ENCODE measurements around the gene SOX3.

SOX3 gene

DNA sequence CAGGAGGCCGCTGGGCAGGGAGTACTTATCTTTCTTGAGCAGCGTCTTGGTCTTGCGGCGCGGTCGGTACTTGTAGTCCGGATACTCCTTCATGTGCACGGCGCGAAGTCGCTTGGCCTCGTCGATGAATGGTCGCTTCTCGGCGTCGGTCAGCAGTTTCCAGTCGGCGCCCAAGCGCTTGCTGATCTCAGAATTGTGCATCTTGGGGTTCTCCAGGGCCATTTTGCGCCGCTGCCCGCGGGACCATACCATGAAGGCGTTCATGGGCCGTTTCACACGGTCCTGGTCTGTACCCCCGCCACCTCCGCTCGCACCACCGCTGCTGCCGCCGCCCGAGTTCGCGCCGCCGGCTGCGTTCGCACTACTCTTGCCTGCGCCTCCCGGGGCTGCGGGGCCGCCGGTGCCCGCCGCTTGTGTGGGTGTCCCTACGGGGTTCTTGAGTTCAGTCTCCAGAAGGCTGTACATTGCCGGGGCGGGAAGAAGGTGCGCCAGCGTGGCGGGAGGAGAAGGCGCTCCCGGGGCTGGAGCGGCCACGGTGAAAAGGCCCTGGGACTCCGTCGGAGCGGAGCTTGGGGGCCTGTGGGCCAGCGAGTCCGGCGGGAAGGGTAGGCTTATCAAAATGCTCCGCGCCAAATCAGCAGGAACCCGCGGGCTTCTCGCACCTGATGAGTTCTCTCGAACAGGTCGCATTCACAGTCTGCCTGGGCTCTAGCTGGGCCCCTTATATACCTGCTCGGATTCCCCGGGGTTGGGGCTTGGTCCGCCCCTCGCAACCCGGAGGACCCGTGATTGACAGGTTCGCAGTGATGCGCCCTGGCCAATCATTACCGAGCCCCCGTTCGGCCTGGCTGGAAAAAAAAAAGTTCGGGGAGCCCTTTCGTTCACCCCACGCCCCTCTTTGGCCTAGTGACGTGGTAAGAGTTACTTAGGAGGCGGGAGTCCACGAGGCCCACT lies at the start of gene SOX3:
SOX3 (minus strand) TSS at position 699 of the 954 bp plus-strand sequence; CDS start at position 690, 9 bp downstream.
- no peak for DNase-seq (ENCODE audit: low read depth in 2 of 2)

DNA sequence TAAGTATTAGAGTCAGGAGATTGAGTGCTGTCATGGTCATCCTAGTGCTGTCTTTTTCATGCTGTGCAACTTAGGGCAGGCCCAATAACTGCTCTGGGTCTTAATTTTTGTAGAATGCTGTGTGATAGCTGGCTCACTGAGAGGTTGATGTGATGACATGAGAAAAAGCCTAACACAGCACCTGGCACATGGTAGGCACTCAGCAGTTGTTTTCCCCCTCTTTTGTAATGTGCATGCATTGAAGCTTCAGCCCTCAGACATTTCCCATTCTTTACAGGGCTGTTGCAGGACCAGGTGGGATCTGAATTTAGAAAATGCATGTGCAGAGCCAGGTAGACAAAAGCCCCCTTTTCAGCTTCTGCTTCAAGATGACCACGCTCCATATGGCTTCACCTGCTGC lies 44.1 kb upstream of the SOX3 start:
- no peak for DNase-seq (ENCODE audit: low read depth in 2 of 2)

- DNase-seq (ENCODE audit: low read depth in 2 of 2), result no peak
Observed at GRCh38 chrX:140526171-140526570, 21.3 kb upstream of the SOX3 start.

- DNase-seq (ENCODE audit: low read depth in 2 of 2), result no peak
Observed at GRCh38 chrX:140525448-140525847, 20.6 kb upstream of the SOX3 start.

DNA sequence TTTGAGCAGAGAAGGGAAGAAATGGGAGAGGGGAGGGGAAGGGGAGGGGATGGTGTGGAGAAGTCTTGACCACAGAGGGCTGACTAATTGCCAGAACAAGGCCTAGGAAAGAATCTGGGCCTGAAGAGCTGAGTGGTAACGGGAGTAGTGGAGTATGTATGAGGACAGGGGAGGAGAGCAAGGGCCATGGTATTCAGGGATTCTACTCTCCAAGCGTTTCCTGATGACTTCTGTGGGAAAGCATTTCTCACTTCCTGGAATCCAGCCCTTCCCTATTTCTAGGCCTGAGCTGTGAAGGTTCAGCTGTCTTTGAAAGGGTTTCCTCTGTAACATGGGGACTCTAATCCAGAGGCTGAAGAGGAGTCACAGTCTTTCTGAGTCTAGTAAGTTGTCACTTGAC lies 19.7 kb upstream of the SOX3 start:
- DNase-seq (ENCODE audit: low read depth in 2 of 2), result no peak

GRCh38 chrX:140521393-140521792 lies 16.5 kb upstream of the SOX3 start:
- no peak for DNase-seq (ENCODE audit: low read depth in 2 of 2)

- DNase-seq (ENCODE audit: low read depth in 2 of 2), result no peak
Observed at GRCh38 chrX:140514554-140514953, 9.7 kb upstream of the SOX3 start.

- no peak for DNase-seq (ENCODE audit: low read depth in 2 of 2)
Observed at GRCh38 chrX:140510895-140511295, 6.0 kb upstream of the SOX3 start.

DNA sequence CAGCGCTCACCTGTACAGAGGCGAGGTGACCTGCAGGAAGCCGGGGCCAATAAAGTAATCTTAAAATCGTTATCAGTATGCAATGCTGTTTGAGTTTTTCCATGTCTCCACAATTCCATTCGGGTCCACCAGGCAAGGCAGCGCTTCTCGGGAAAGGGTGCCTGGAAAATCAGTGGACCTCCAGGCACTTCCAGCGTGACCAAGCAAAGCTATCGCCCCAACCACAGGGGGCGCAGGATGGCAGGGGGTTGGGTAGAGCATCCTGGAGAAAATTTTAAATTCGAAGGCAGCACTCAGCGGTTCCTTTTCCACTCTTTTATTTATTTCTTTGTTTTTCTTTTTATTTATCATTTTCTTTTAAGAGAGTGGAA lies 5.4 kb upstream of the SOX3 start:
- no peak for DNase-seq (ENCODE audit: low read depth in 2 of 2)

- no peak for DNase-seq (ENCODE audit: low read depth in 2 of 2)
Observed at GRCh38 chrX:140509468-140510305, 4.8 kb upstream of the SOX3 start.

GRCh38 chrX:140508958-140509357 lies 4.1 kb upstream of the SOX3 start:
- DNase-seq (ENCODE audit: low read depth in 2 of 2), result no peak

DNA sequence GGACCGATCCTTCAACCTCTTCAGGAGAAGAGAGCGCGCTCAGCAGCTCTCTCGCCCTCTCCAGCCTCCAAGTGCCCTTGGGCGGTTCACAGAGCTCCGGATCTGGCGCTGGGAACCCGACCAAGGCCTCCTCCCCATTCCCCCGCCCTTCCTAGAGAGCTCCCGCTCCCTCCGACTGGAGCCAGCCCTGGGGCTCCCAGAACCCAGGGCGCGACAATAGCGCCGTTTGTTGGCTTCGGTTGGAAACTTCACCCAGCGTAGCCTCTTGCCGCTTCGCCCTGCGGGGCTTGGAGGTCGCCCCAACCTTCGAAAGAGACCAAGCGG lies 3.1 kb upstream of the SOX3 start:
- no peak for DNase-seq (ENCODE audit: low read depth in 2 of 2)

DNA sequence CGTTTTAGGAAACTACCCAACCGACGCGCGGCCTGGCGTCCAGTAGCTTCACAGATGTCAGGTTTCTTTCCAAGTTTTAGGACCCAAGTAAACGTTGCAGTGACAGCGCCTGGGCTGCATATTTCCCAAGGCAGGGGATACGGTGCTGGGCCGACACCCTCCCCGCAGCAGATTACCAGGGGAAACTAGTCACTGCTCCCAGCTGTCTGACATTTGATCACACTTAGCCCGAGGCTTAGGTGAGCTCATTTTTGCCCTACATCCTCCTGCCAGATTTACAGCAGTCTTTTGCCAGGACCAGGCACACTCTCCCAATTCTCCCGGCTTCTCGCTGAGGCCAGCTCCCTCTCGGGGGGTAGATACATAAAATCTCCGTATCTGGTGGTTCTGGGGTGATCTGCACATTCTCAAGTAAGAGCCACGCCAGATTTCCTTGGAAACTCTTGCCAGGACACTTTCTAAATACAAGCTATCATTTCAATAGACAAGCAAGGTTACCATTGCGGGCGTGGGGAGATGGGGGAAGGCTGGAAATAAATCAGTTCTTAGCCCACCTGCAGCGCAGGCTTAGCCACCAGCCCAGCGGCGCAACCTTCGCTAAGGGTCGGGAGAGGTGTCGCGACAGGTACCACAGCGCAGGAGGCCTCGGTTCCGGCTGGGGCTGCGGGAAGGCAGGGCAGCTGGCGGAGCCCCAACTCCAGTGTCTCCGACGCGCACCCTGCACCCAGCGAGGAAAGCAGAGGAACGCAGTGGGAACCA lies 2.5 kb upstream of the SOX3 start:
- DNase-seq (ENCODE audit: low read depth in 2 of 2), result no peak

DNA sequence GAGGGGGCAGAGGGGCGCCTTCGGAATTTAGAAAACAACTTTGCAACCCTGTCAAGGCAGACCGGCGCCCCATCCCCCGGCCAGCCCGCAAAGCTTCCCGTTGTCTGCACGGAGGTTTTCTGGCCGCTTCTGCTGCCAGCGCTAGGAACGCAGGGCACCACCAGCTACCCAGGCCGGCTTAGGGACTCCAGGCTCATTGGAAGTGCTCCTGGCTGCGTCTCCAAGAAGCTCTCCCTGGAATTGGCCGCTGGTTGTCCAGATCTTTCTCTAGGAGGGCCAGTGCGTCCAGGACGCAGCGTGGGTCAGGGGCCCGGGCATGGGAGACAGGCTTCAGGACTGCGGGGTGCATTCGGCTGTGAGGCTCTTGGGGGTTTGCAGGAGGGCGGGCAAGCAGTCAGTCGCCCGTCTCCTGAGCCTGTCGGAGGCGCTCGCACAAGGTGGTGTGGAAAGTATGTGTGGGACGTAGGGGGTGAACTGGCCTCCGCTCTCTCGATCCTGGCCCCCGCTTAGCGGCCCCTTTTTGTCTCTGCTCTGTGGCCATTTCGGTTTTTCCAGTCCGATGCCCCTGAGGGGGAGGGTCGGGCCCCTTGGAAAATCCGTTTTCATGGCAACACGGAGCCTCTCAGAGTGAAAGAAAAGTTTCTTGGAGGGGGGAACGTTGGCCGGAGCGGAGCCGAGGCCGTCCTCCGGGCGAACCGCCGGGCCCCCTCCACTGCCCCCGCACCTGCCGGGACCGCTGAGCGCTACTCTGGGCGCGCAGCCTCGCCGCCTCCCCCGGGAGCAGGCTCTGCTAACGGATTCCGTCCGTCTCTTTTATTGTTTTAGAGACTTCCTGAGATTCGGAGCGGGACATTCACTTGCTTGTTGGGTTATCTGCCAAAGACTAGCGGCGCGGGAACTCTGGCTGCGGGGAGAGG lies 810 bp upstream of the SOX3 start:
- DNase-seq (ENCODE audit: low read depth in 2 of 2), result no peak

GRCh38 chrX:140503714-140504351 lies 1.0 kb downstream of the SOX3 start:
- DNase-seq (ENCODE audit: low read depth in 2 of 2), result no peak

DNA sequence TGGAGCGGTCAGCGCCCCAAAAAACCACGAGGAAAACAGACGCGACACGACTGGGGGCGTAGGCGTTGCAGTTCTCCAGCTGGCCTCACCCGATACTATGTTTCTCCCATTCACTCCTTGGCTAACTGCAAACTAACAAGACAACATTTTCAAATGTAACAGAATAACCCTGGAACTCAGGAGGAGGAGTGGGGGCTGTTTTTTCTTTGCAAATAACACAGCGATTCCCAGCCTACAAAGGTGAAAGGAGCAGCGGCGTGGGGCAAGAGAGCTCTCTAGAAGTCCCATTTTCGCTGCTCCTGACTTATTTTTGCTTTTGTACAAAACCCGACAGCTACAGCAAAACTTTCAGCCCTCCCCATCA lies 1.6 kb downstream of the SOX3 start:
- no peak for DNase-seq (ENCODE audit: low read depth in 2 of 2)

- no peak for DNase-seq (ENCODE audit: low read depth in 2 of 2)
Observed at GRCh38 chrX:140502491-140503237, 2.2 kb downstream of the SOX3 start.

DNA sequence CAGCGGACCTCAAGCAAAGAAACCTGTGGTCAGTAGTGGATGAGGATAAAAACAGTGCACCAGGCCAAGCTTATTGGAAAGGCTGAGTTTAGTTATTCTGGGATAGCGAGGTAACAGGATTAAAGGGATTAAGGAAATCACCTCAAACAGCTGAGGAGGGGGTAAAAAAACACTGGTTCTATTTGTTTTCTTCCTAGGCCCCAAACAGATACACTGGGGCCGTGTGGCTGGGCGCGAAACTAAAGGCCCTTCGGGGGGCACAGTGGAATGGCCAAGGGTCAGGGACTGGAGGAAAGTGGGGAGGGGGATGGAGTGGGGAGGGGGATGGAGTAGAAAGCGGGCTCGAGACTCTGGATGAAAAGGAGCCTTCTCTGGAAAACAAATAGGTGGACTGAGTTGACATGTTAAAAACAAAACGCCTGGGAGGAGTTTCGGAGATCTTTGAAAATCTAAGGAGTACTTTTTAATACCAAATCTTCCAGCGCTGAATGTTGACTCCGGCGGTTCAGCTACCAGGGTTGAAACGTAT lies 2.9 kb downstream of the SOX3 start:
- no peak for DNase-seq (ENCODE audit: low read depth in 2 of 2)

DNA sequence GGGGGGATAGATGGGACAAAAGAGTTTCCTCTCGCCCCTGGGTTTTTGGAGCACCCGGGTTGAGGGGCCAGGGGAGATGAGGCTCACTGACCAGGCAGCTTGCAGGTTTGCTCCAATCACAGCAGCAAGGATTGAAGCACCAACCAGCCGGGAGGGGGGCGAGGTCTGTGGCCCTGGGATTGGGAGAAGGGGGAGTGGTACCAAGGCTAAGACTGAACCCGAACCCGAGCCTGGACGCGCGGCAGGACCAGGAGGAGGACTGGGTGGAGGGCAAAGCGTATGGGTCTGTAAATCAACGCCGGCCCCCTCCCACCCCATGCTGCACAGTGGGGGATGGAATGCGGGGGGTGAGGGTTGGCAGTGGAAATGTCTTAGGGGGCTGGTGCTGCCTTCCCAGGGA lies 3.5 kb downstream of the SOX3 start:
- DNase-seq (ENCODE audit: low read depth in 2 of 2), result no peak

DNA sequence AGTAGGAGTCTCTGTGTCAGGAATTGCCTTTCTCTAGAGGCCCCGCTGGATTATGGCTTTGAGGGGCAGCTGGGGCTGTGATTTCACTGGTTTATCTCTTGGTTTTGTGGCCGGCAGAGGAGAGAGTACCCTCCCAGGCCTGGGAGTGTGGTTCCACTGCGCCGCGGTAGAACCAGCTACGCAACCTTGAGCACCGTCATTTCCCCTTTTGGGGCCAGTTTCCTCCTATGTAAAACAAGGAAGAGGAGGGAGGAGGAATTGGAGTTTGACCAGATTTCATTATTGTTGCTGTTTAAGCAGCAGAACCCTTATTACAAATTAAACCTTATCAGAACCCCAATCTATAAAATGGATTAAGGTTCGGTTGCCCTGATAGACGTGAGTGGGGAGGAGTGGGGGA lies 4.4 kb downstream of the SOX3 start:
- DNase-seq (ENCODE audit: low read depth in 2 of 2), result no peak
